Ovary (tissue), 9 donors: ENCODE results near the gene VWA7. TPM values are rescaled to one million over a fixed set of nuclear protein-coding genes. Genes with fewer than 3 reads are reported as not detected.

ENCODE experiments used
- DNase-seq, 5 donors: peaks; one replicate each; pipeline ENCODE4 v3.0.0-alpha.2; 2019 to 2020
- H3K27ac ChIP-seq, 2 donors: fragments of 200-600 bp; one replicate each; pipeline versions ENCODE4 v1.5.1 to v1.8.0; 2019 to 2022
- H3K27me3 ChIP-seq: fragments of 200-600 bp; one replicate; pipeline ENCODE4 v1.8.0; 2022
- H3K36me3 ChIP-seq: fragments of 200-600 bp; sonication (generic); one replicate; pipeline ENCODE4 v1.5.1; 2019
- H3K4me1 ChIP-seq: one replicate; pipeline ENCODE4 v1.8.1; 2013; ENCODE audit warnings: mild to moderate bottlenecking, moderate library complexity; ENCODE audit not compliant: insufficient read depth
- H3K4me3 ChIP-seq: fragments of 200-600 bp; sonication (generic); one replicate; pipeline ENCODE4 v1.5.1; 2017
- H3K9me3 ChIP-seq, 2 donors: fragments of 200-600 bp in 1 of 2; sonication (generic) in 1 of 2; one replicate each; pipeline versions ENCODE4 v1.5.1 to v1.8.1; 2013 to 2019; ENCODE audit warnings: mild to moderate bottlenecking in 1 of 2, moderate library complexity in 1 of 2
- EP300 ChIP-seq: sonication (generic); formaldehyde crosslinking; IDR thresholded peaks from one replicate; pipeline ENCODE4 v1.6.1; 2017; ENCODE audit warnings: antibody characterized with exemption
- POLR2A ChIP-seq: fragments of 450-650 bp; IDR thresholded peaks from one replicate; pipeline ENCODE4 v1.6.1; 2017; ENCODE audit warnings: antibody characterized with exemption, mild to moderate bottlenecking, moderate library complexity
- WGBS, 3 donors: extraction: QIAGEN DNeasy Blood & Tissue Kit in 1 of 3; methylation state at CpG; one replicate each; pipeline versions ENCODE4 v1.1.5 to v1.1.7; 2013 to 2017; 5-methylcytosine and 5-hydroxymethylcytosine counted together
- intact Hi-C, 4 donors: fragments of 100-400 bp; cut with DNase I; formaldehyde crosslinking; loops; one replicate each; pipeline versions ENCODE4 v1.11.0 to v1.15.1; 2022 to 2023
- polyA plus RNA-seq, 2 donors: library from polyadenylated mRNA; stranded (reverse); fragments of 200-250 nt in 1 of 2; fragments of 350-450 nt in 1 of 2; fragmentation: Illumina TruSeq in 1 of 2; extraction: RNeasy Lipid Tissue Mini Kit (QIAGEN cat#74804) in 1 of 2; gene quantifications; one replicate each; pipeline ENCODE4 v1.2.3, GENCODE V29; 2013 to 2014
- total RNA-seq, 7 donors: library from RNA; depleted of rRNA in 2 of 7; stranded (reverse); fragments of >200 nt in 2 of 7; fragmentation: NEBNext Ultra II Directional in 3 of 7; extraction: Animal tissue kit (Norgen Biotek cat#: 25700) in 3 of 7; gene quantifications; one replicate each; pipeline versions ENCODE4 v1.1.0 to v1.2.4, GENCODE V29; 2016 to 2023
- TF ChIP-seq, protein P1 (sequence below), 3 donors: fragments of 450-650 bp in 2 of 3; fragments of 200-600 bp in 1 of 3; IDR thresholded peaks; one replicate each; pipeline versions ENCODE4 v1.5.1 to v1.8.0; 2016 to 2022; ENCODE audit warnings: antibody characterized with exemption in 3 of 3, mild to moderate bottlenecking in 1 of 3
- donor health status: DM: no; HTN: no; CAD: no; lungs with moderate emphysema.
- donor health status: DM: no; HTN: no; CAD: no.
- donor health status: Bipolar disorder and iron deficiency.
- donor health status: DM: yes; HTN: yes; CAD: no.
- donor health status: DM: no; HTN: no; CAD: no.
- donor health status: DM: yes; HTN: yes; CAD: no.

Gene VWA7
- total and polyA plus RNA-seq, 9 donors, result 0.18 to 25.2 (median 1.4) TPM

DNA sequence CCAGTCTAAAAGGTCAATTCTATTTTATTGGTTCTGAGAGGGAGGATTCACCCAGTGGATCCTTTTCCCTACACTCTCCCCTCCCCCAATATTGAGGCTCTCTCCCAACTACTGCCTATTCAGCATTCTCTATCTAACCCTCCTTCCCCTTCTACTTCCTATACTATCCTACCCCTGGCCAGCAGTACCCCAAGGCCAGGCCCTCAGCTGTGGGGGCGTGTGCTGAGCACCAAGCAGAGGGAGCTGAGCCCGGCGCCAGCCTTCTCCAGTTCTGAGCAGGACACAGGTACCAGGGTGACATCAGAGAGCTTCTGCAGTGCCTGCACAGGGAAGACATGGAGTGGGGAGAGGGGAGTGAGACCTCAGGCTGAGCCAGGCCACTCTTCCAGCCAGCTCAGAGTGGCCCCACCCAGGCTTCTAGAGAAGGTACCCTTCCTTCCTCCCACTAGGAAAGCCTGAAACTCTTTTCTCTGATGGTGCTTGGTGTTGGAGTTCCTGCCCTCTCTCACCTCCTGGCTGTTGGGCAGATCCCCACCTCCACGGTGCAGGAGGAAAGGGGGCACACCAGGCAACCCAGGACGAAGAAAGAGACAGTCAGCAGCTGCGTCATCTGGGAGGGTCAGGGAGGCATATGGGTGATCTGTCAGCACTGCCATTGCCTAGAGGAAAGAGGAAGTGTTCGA is 50.0 kb downstream of the VWA7 start:
- no peak overlapping the region for H3K27ac ChIP-seq
- H3K36me3 ChIP-seq, result no peaks in the 10 kb centered on the region
- TF ChIP-seq, protein P1, sequence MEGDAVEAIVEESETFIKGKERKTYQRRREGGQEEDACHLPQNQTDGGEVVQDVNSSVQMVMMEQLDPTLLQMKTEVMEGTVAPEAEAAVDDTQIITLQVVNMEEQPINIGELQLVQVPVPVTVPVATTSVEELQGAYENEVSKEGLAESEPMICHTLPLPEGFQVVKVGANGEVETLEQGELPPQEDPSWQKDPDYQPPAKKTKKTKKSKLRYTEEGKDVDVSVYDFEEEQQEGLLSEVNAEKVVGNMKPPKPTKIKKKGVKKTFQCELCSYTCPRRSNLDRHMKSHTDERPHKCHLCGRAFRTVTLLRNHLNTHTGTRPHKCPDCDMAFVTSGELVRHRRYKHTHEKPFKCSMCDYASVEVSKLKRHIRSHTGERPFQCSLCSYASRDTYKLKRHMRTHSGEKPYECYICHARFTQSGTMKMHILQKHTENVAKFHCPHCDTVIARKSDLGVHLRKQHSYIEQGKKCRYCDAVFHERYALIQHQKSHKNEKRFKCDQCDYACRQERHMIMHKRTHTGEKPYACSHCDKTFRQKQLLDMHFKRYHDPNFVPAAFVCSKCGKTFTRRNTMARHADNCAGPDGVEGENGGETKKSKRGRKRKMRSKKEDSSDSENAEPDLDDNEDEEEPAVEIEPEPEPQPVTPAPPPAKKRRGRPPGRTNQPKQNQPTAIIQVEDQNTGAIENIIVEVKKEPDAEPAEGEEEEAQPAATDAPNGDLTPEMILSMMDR (IDR thresholded peaks at IDR 0.05), result no peak
- TF ChIP-seq POLR2A, result no peak
- no peak for TF ChIP-seq EP300
- intact Hi-C loops, result loop anchor here in 1 of 4 donors (5.0 to 10.0 kb wide), 3 partner anchors 60 to 458 kb away; partner anchors contain the start of genes AGER, CSNK2B, HSPA1B and LY6G5B
- peaks cover 5% of the 10 kb centered on the region for H3K4me1 ChIP-seq
- 69 to 74% (median 73%) methylated on average over 7 of the region's 7 CpGs for WGBS, 3 donors
- H3K4me3 ChIP-seq, result no peak overlapping the region
- H3K9me3 ChIP-seq, result no peaks in the 10 kb centered on the region
- no peak for DNase-seq
- H3K27me3 ChIP-seq, result no peaks in the 10 kb centered on the region

DNA sequence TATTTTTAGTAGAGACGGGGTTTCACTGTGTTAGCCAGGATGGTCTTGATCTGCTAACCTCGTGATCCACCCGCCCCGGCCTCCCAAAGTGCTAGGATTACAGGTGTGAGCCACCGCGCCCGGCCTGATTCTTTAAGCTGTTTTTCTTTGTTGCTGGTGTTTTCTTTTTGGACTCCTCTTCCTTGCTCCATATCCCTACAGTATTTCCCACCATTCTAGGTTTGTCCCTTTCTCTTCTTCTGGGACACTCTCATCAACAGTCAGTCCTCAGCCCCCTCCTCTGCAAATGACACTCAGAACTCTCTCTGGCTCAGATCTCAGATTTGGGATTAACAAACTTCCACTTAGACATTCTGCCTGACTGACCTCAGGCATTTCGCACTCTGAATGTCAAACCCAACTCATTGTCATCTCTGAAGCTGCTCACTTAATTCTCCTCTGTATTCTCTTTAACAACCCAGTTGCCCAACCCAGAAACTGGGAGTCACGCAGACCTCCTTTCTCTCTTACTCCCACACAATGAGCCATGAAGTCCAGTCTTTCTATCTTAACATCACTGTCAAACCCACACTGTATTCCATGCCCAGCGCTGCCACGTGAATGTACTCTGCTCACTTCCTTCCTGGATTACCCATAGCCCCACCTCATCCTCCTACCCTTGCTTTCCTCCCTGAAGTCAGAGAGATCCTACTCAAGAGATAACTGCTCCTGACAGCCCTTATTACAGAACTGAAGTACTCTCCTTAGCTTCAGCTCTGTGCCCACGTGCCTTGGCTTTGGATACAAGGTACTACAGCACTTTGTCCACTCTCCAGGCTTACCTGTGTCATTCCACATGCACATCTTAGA is 51.4 kb downstream of the VWA7 start:
- Histone ChIP-seq H3K27ac (no peak overlapping the region), H3K4me3 (no peak overlapping the region), H3K4me1 (peaks cover 5% of the 10 kb centered on the region), H3K27me3 (no peaks in the 10 kb centered on the region), H3K9me3 (no peaks in the 10 kb centered on the region), H3K36me3 (no peaks in the 10 kb centered on the region)
- TF ChIP-seq, protein P1 (IDR thresholded peaks at IDR 0.05), result no peak
- TF ChIP-seq EP300 (no peak), POLR2A (no peak)
- intact Hi-C loops, result loop anchor here in 1 of 4 donors (5.0 to 10.0 kb wide), 3 partner anchors 58 to 459 kb away; partner anchors contain the start of genes AGER, CSNK2B, HSPA1B and LY6G5B
- 86 to 89% (median 87%) methylated on average over 12 of the region's 12 CpGs for WGBS, 3 donors
- DNase-seq, result no peak

- intact Hi-C loops, result loop anchor here in 2 of 4 donors (2.0 to 10.0 kb wide), 2 partner anchors 47 to 461 kb away; partner anchors contain the start of gene AGER (in 1 of the 2)
- H3K36me3 ChIP-seq, result no peaks in the 10 kb centered on the region
- no peaks in the 10 kb centered on the region for H3K27me3 ChIP-seq
- H3K27ac ChIP-seq, result no peak overlapping the region
- TF ChIP-seq, protein P1 (IDR thresholded peaks at IDR 0.05), result no peak
- TF ChIP-seq EP300, result no peak
- no peak for TF ChIP-seq POLR2A
- 83 to 87% (median 86%) methylated on average over 25 of the region's 25 CpGs for WGBS, 3 donors
- peaks cover 5% of the 10 kb centered on the region for H3K4me1 ChIP-seq
- DNase-seq, result no peak
- no peaks in the 10 kb centered on the region for H3K9me3 ChIP-seq
- no peak overlapping the region for H3K4me3 ChIP-seq
Observed at GRCh38 chr6:31723980-31724691, 53.0 kb downstream of the VWA7 start.
